22Rv1 (cell line): ENCODE results near the gene TMIGD3.

Experiments
- CTCF ChIP-seq: fragments of 450-650 bp; IDR thresholded peaks from 2 replicates; pipeline ENCODE4 v1.5.1; 2017; ENCODE audit warnings: mild to moderate bottlenecking
- ZFX ChIP-seq: fragments of 450-650 bp; IDR thresholded peaks from 2 replicates; pipeline ENCODE4 v1.6.1; 2017; ENCODE audit warnings: antibody characterized with exemption, borderline replicate concordance

- TF ChIP-seq CTCF, result no peak
- TF ChIP-seq ZFX, result no peak
Observed at GRCh38 chr1:111442457-111442856, 61.0 kb downstream of the TMIGD3 start.
